ENCODE data around the gene ELF4. TPM values are rescaled to one million over a fixed set of nuclear protein-coding genes. Genes with fewer than 3 reads are reported as not detected.

ELF4 gene
- total and polyA plus RNA-seq, 9 of the 15 experiments (the other 6 are each of a cell fraction or from before 2014, with no cell fraction given) = 5.9 to 55.8 (median 25.2) TPM

DNA sequence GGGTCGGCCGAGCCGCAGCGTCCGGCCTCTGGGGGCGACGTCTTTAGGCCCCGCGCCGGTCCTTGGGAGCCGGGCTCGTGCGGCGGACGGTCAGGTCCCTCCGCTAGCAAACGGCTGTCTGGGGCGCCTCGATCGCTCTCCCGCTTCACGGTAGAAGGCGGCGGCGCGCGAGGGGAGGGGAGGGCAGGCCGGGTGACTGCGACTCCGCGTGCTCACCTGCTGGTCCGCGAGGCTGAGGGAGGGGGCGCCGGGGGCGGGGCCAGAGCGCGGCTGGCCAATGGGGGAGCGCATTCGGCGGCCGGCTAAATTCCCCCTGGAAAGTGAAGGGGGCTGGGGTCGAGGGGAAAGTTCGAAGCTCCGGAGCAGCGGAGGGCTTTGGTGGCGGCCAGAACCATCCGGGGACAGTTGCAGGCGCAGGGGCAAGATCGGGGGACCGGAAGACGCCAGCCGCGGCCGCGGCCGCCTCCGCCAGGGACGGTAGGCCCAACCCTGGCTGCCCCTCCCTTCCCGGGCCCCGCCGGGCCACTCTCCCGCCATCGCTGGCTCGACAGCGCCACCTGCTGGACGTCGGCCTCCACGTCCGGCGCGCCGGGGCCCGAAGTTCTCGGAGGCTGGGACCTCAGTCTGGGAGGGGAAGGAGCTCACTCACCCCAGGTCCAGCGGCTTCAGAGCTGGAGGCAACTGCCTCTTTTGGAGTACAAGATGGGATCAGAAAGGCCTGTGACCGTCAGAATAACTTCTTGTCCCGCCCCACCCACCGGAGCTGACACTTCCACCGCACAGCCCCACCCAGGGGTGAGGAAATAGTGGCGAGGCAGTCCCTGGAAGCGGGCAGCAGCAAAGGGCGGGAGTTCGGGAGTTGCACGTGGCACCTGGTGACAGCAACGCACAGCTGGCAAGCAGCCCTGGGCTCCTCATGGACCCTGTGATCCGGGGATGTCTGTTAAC, 49.9 kb downstream of the ELF4 start (continued):
- TF ChIP-seq, protein P1, sequence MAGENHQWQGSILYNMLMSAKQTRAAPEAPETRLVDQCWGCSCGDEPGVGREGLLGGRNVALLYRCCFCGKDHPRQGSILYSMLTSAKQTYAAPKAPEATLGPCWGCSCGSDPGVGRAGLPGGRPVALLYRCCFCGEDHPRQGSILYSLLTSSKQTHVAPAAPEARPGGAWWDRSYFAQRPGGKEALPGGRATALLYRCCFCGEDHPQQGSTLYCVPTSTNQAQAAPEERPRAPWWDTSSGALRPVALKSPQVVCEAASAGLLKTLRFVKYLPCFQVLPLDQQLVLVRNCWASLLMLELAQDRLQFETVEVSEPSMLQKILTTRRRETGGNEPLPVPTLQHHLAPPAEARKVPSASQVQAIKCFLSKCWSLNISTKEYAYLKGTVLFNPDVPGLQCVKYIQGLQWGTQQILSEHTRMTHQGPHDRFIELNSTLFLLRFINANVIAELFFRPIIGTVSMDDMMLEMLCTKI (IDR thresholded peaks at IDR 0.05; ENCODE audit: partially characterized antibody) = no peak
- TF ChIP-seq, protein P2, sequence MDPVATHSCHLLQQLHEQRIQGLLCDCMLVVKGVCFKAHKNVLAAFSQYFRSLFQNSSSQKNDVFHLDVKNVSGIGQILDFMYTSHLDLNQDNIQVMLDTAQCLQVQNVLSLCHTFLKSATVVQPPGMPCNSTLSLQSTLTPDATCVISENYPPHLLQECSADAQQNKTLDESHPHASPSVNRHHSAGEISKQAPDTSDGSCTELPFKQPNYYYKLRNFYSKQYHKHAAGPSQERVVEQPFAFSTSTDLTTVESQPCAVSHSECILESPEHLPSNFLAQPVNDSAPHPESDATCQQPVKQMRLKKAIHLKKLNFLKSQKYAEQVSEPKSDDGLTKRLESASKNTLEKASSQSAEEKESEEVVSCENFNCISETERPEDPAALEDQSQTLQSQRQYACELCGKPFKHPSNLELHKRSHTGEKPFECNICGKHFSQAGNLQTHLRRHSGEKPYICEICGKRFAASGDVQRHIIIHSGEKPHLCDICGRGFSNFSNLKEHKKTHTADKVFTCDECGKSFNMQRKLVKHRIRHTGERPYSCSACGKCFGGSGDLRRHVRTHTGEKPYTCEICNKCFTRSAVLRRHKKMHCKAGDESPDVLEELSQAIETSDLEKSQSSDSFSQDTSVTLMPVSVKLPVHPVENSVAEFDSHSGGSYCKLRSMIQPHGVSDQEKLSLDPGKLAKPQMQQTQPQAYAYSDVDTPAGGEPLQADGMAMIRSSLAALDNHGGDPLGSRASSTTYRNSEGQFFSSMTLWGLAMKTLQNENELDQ (CRISPR knock-in tag; IDR thresholded peaks at IDR 0.05; ENCODE audit: borderline replicate concordance) = no peak
- no peak for TF ChIP-seq SIRT6 (IDR thresholded peaks at IDR 0.05; ENCODE audit: low read depth, low read length)
- TF ChIP-seq, protein P3, sequence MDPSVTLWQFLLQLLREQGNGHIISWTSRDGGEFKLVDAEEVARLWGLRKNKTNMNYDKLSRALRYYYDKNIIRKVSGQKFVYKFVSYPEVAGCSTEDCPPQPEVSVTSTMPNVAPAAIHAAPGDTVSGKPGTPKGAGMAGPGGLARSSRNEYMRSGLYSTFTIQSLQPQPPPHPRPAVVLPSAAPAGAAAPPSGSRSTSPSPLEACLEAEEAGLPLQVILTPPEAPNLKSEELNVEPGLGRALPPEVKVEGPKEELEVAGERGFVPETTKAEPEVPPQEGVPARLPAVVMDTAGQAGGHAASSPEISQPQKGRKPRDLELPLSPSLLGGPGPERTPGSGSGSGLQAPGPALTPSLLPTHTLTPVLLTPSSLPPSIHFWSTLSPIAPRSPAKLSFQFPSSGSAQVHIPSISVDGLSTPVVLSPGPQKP (CRISPR knock-in tag; IDR thresholded peaks at IDR 0.05) = no peak
- TF ChIP-seq TARDBP (IDR thresholded peaks at IDR 0.05) = no peak
- TF ChIP-seq CREB1 (IDR thresholded peaks at IDR 0.05) = no peak; the same call in 1 of the 2 replicates
- 0 out of 2 replicates have a peak, but pooled peaks have one; percentile 43 for TF ChIP-seq CREB1 (CRISPR knock-in tag; IDR thresholded peaks at IDR 0.05)
- no peak for TF ChIP-seq ARID1B (IDR thresholded peaks at IDR 0.05)
- no peak for TF ChIP-seq SP2 (IDR thresholded peaks at IDR 0.05; ENCODE audit: extremely low read depth, low read depth, low read length, poor library complexity, severe bottlenecking)
- 0 out of 2 replicates have a peak, but pooled peaks have one; percentile 4 for TF ChIP-seq JUND (IDR thresholded peaks at IDR 0.05; ENCODE audit: borderline replicate concordance, low read depth, low read length)
- TF ChIP-seq JUND (tag; IDR thresholded peaks at IDR 0.05; ENCODE audit: borderline replicate concordance, low read depth, low read length) = no peak; the same call in 2 of the 3 replicates
- TF ChIP-seq XRCC5 (IDR thresholded peaks at IDR 0.05; ENCODE audit: low read depth, low read length) = peak; percentile 83; the same call in 1 of the 2 replicates
- TF ChIP-seq ZNF561 (CRISPR knock-in tag; conservative IDR thresholded peaks at IDR 0.05) = no peak
- TF ChIP-seq, protein P4, sequence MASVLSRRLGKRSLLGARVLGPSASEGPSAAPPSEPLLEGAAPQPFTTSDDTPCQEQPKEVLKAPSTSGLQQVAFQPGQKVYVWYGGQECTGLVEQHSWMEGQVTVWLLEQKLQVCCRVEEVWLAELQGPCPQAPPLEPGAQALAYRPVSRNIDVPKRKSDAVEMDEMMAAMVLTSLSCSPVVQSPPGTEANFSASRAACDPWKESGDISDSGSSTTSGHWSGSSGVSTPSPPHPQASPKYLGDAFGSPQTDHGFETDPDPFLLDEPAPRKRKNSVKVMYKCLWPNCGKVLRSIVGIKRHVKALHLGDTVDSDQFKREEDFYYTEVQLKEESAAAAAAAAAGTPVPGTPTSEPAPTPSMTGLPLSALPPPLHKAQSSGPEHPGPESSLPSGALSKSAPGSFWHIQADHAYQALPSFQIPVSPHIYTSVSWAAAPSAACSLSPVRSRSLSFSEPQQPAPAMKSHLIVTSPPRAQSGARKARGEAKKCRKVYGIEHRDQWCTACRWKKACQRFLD (CRISPR knock-in tag; IDR thresholded peaks at IDR 0.05) = no peak
- TF ChIP-seq, protein P5, sequence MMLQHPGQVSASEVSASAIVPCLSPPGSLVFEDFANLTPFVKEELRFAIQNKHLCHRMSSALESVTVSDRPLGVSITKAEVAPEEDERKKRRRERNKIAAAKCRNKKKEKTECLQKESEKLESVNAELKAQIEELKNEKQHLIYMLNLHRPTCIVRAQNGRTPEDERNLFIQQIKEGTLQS (IDR thresholded peaks at IDR 0.05) = no peak
- TF ChIP-seq, protein P5 (CRISPR knock-in tag; conservative IDR thresholded peaks at IDR 0.05) = no peak
- peak; percentile 94 for TF ChIP-seq L3MBTL2 (IDR thresholded peaks at IDR 0.05)
- no peak for TF ChIP-seq RFX7 (CRISPR knock-in tag; IDR thresholded peaks at IDR 0.05)
- no peak for TF ChIP-seq ZSCAN32 (CRISPR knock-in tag; IDR thresholded peaks at IDR 0.05)

Measured in K562 (cell line).